Right forelimb (tissue), 1 donor: Measurements from ENCODE around the gene CYP19A1.
"Not testable (repeated sequence)": the region's sequence is repeated elsewhere in the genome, so short reads cannot be mapped to it uniquely, and the experiment has no call there.

Source experiments
- DNase-seq: peaks from one replicate; pipeline ENCODE4 v3.0.0-alpha.2; 2018

Gene CYP19A1

DNA sequence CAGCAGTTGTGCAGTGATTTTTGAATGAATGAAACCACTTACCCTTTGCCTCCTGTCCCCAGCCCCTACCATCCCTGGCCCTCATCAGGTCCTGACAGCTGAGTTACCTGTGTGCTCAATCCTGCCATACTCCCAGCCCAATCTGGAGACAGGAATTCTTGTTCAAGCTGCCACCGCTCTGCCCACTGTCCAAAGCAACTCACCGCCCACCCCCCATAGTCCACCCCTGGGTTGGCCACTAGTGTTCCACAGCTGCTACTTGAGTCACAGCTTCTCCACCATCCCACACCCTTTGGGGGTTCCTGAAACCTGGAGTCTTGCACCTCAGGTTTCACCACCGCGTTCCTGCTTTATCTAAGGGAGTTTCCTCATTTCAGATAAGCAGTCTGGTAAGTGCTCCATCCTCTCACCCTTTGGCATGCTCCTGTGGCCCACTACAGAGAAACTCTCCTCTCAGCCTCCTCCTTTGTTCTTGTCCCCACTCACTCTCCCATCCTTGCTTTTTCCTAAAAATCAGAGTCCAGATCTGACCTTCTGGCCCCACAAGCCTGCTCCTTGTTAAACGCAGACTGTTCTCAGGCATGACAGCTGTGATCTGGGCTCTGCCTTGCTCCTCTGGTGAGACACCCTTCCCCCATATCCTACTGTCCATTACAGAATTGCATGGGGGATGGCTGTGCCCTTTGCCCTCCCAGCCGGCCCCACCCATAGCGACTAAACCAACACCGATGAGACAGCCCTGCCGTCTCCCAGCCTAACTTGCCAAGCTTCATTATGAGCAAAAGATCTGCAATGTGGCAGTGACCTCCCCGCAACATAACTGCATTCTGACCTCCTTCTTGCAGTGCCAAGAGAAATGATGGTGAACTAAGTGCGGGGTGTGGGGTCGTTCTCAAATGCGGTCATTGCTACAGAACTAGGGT, 50.0 kb downstream of the CYP19A1 start:
- no peak for DNase-seq

DNA sequence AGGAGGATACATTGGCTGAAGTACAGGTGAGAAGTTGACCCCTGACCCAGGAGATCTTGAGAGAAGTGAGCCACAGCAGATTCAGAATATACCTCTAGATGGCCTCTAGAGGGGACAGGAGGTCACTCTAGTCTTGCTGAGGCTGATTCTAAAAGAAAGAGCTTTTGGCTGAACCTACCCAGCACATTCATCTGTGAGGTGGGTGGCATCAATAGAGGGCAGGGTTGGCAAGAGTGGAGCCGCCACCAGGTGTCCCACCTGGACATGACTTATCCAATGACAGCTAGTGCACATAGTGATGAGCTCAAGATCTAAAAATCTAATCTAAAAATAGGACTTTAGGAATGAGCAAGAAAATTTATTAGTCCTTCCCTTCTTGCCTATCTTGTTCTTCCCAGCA, 51.6 kb downstream of the CYP19A1 start:
- DNase-seq = no peak

DNA sequence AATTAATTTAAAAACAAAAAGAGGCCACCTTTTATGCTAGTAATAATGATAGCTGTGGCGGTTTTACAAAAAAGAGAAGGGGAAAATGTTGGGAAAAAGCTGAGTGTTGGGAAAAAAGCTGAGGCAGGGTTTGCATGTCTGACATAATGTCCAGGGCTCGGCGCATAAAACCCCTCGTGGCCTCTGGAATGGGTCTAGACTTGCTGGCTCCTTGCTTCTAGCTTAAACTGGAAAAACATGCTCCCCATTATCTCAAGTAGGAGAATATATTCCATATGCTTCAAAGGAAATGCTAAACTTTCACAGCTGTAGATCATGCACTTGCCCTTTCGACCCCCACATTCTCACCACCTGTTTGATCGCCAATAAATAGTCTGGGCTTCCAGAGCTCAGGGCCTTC, 53.0 kb downstream of the CYP19A1 start:
- no peak for DNase-seq

DNA sequence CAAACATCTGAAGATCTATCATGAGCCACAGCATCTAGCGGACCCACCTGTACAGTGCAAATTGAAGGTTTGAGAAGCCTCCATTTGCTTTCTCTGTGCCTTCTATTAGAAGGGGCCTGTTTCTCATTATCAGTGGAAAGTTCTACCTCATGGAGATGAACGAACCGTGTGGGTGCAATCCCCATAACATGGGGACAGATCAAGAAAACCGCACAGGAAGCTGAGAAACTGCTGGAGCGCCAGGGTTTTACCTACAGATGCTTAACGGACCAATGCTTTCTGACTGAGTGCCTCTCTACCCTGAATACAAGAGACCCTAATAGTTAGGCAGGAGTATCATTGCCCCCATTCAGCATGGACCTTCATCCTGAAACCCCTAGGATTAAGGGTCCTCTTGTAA, 53.5 kb downstream of the CYP19A1 start:
- DNase-seq = no peak

DNA sequence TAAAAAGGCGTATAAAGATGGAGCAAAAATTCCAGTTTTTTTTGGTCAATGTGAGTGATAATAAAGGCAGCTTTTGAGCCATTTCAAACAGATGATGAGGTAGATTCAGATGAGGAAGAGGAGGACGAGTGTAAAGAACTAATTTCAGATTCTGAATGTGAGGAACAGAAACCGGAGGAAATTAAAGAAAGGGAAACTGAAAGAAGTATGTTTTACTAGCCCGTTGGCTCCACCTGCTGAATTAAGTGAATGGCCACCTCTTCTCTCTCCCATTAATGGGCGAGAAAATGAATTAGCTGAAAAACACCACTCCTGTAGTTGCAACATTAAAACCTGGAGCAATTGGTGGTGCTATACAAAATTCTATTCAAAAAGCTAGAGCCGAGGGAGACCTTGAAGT, 55.4 kb downstream of the CYP19A1 start:
- DNase-seq = no peak

DNA sequence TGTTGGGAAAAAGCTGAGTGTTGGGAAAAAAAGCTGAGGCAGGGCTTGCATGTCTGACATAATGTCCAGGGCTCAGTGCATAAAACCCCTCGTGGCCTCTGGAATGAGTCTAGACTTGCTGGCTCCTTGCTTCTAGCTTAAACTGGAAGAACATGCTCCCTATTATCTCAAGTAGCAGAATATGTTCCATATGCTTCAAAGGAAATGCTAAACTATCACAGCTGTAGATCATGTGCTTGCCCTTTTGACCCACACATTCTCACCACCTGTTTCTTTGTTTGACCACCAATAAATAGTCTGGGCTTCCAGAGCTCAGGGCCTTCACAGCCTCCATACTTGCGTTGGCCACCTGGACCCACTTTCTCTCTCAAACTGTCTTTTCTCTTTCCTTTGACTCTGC, 56.2 kb downstream of the CYP19A1 start:
- not testable (repeated sequence) for DNase-seq

DNA sequence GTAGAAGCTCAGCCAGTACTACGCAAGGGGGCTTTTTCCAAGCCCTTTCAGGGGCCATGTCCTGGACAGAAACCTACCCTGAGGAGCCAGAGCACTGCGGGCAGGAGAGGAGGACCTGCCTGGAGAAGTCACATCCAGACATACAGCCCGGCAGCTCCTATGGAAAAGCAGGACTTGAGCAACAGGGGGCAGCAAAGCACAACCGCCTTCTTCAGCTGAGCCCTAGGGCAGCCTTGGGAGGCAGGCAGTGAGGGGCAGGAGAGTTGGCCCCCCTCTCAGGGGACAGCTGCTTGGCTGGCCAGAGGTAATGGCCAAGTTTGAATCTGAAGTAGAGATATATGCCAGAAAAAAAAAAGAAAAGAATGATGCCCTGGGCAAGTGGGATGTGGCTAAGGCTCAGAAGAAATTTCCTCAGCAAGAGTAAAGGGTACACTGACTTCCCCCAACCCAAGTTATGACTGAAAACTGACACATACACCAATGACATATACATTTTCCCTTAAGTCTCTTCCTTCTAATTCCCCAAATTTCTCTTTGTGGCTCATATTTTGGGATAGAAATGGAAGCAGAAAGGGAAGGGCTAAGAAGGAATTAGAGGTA, 56.9 kb downstream of the CYP19A1 start:
- DNase-seq = peak; percentile 68

DNA sequence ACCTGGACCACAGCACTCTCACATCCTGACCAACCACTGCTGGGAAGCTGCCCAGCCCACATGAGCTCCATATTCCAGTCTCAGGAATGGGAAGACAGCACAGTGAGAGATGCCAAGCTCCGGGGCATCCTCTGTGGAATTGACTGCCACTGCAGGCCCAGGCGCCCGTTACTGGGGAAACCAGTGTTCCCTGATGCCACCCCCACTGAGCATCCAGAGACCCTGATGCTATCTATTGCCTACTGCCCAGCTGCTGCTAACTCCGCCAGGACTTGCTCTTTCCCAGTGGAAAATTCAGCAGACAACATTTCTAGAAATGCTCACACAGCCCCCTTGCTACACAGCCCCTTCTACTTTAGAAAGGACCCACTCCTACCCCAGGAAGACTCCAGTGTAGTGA, 57.6 kb downstream of the CYP19A1 start:
- DNase-seq = no peak

DNA sequence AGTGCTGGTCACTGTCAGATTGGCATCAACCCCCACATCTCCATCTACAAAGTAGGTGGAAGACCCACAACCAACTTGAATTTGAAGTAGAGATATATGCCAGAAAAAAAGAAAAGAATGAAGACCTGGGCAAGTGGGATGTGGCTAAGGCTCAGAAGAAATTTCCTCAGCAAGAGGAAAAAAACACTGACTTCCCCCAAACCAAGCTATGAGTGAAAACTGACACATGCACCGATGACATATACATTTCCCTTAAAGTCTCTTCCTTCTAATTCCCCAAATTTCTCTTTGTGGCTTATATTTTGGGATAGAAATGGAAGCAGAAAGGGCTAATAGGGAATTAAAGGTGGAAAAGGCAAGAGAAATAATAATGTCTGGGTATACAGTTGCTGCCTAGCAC, 59.0 kb downstream of the CYP19A1 start:
- no peak for DNase-seq

DNA sequence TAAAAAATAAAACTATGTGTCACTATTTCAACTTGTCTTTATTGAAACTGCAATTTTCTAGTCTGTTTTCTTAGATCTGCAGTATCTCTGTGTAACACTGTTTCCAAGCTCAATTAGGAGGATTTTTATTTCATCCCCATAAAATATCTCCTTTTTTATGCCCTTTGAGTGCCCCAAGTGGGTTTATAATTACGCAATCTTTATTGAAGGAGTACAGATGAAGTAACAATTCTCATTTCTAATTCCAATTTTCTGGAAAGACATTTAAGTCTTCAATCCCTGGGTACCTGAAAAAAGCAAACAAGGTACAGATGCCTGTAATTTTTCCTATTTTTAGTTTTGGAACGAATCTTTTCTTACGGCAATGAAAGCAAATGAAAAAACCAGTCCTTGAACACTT, 61.3 kb downstream of the CYP19A1 start:
- no peak for DNase-seq

DNA sequence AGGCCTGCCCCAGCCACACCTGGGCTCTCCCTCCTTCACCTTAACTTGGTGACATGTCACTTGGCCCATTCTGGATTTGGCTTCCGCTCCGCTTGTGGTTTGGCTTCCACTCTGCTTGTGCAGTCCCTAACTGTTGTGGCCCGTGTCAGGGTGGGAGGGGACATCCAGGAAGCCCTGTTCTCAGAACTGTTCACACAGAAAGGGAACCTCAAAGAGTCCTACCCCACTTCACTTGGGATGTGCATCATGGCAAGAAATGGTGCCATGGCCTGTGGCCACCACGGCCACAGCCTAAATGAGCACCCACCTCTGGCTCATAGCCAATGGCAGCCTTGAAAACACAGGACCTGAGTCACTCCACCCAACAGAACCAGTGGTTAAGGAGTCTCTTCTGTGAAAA, 63.4 kb downstream of the CYP19A1 start:
- DNase-seq = no peak

DNA sequence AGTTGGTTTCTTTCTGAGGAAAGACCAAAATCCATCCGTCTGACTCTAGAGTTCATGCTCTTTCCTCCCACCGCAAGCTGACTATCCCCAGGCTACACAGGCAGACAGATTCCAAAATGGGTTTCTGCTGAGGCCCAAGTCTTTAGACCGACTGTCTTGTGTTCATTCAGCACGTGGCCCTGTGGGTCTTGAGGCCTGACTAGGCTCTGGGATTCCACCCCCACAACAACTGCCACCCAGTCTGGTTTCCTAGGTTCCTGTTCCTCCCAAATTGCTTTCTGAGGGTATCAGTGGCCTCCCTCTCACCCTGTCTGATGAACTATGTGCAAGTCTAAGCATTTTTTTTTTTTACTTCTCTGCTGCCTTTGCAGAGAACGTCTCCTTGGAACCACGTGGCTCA, 67.7 kb downstream of the CYP19A1 start:
- no peak for DNase-seq

DNA sequence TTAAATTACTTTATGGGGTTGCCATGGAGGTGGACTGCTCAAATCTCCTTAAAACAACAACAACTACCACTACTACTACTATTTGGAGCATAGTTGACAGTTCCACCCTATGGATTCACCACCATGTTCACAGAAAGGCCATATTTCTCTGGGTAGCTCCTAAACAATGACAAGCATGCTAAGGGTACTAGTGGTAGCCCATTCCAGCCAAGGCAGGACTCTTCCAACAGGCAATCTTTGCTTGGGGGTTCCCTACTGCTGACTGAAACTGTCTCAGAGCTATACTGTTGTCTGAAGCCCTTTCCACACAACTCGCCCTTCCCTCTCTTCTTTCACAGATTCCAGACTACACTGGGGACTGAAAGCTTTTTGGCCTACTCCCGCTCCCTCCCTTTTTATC, 68.9 kb downstream of the CYP19A1 start:
- DNase-seq = no peak

DNA sequence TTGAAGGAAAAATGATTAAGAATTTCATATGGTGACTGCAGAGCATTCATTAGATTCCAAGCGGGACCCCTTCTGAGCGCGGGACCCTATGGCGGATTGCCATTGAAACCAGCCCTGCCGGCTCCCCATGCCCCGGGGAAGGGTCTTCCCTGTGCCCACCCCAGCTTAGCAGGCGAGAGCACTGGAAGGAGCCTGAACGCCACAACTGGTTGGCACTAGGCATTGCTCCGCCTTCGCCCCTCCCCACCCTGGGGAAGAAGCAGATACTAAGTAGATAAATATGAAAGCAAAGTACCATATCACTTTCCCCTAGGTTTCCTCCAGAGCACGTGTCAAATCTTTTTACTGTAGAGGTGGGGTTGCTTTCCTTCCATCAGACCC, 70.7 kb downstream of the CYP19A1 start:
- no peak for DNase-seq

DNA sequence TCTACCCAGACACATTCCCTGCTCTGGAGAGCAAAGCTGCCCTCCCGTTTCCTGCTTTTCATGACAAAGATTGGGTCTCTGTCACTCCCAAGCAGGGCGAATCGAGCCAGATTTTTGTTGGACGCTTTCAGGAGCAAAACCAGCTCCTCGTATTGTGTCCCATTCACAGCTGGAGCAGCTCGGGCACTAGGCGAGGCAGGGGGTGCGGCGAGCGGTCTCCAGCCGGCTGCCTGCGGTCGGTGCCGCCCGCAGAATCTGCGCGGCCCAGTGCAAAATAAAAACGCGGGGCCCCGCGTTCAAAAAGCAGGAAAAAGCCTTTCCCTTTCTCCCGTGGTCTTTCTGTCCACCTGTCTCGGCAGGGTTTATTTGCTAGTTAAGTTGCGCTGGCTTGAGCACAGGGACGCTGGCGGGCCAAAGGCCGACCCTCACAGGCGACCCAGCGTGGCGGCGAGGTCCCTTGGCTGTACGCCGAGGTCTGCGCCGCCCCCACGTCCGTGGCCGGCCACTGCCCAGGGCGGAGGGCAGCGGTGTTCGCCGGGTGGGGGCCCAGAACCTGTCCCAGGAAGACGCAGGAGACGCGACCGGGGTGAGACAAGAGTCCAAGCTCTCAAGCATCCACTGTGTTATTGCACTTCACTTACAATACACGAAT, 71.2 kb downstream of the CYP19A1 start:
- DNase-seq = peak; percentile 50

DNA sequence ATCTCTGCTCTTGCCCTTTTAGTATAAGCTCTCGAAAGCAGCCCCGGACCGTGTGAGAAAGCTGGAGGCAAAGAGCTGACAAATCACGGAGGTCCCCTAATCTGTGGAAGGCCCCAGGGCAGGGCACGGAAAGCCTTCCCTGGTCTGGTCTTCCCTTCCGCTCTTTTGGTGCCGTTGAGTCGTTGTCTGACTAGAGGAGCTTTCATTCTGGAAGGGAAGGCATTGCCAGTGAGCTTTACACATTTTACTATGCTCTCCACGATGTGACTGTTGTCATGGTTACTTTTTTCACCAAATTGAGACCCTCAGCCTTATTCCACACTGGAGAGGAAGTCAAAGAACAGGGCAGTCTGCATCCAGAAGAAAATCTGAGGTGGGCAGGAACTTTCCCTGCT, 71.7 kb downstream of the CYP19A1 start:
- no peak for DNase-seq

DNA sequence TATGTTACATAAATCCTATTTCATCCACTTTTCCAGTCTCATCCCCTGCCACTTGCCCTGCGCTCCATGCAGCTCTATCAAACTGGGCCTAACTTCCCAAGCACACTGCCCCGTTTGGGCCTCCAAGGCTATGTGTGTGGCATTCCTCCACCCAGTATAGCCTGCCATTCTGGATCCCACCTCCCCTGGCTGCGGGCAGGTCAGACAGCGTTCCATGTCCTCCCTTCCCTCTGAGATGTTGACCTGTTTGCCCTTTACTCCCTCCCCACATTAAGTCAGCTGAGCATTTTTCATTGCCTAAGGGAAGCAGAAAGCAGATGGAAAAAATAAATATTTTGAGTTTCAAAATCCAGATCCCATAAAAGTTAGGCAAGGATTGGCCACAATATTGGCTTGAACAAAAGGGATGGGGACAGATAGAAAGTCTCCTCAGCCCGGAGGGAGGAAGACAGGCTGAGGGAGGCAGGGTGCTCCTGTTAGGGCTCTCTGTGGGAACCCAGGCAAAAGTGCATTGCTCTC, 73.3 kb downstream of the CYP19A1 start:
- DNase-seq = no peak

DNA sequence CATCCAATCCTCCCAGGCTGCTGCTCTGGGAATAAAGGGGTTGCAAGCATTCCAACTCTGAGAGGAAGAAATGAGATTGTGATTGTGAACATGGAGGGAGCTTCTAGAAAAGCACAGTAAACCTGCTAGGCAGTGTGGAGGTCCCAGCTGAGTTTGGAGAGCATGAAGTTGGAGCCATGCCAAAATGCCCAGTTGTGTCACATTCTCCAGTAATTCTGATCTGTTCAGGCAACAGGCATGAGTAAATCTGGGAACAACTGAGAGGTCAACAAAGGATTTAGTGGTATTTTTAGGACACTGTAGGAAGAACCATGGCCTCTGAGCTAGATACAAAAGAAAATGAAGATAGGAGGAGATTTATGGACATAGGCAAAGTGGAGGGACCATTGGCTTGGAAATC, 74.7 kb downstream of the CYP19A1 start:
- DNase-seq = no peak

DNA sequence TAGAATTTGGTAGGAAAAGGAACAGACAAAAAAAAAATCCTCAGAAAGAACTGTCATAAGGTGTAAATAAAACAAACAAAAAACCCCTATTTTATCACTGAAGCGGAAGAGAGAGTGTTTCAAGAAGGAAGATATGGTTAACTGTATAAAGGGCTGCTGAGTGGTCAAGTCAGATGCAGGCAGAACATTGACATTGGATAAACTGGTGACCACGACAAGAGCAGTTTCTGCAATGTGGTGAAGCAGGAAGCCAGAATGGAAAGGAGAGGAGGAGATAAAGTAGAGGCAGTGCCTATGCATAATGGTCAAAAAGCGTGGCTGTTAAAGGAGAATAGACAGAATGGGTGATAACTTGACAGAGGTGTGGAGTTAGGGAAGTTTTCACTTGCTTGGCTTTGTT, 75.3 kb downstream of the CYP19A1 start:
- no peak for DNase-seq

DNA sequence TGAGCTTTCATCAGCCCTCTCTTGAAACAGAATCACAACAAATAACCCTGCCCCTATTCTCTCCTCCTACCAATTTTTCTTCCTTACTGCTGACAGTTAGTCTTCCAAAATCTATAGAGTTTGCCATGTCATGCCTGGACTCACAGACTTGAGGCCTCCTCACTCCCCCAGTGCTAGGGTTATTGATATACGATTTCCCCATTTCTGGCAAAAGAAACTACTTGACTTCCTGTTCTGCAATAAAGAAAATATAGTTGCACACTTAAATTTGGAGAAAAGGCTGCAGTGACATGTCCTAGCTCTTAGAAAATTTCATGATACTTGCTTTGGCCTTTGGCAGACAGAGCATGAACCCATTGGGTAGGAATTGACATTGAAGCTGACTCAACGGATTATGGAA, 75.9 kb downstream of the CYP19A1 start:
- DNase-seq = no peak

DNA sequence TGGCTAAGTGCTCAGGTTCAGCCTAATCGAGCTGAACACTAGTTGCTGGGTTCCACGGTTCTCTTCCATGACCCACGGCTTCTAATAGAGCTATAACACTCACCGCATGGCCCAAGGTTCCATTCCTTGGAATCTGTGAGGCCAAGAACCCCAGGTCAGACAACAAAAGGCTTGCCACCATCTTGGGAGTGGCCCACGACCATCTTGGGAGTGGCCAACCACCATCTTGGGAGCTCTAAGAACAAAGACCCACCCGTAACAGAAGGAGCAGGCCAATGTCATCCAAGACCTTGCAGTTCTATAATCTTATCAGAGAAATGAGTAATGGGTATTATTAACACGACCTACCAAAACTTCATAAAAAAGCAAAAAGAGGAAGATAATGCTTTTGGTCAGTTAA, 77.3 kb downstream of the CYP19A1 start:
- not testable (repeated sequence) for DNase-seq

DNA sequence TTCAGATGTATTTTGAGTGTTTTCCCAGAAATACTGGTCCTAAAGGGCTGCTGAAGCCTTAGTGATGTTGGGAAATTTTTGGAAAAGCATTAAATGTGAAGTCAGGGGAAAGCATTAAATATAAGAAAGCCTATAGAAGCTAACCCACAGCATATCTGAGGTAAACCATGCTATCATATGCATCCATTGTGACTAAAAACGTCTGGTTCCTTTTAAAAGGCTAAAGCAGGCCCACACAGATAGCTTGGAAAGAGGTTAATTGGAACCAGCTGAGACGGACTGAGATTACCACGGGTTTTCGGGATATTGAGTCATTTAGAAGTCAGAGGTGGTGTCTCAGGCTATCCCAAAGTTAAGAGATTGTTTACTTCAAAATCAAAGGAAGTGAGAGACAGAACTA, 78.2 kb downstream of the CYP19A1 start:
- DNase-seq = no peak

DNA sequence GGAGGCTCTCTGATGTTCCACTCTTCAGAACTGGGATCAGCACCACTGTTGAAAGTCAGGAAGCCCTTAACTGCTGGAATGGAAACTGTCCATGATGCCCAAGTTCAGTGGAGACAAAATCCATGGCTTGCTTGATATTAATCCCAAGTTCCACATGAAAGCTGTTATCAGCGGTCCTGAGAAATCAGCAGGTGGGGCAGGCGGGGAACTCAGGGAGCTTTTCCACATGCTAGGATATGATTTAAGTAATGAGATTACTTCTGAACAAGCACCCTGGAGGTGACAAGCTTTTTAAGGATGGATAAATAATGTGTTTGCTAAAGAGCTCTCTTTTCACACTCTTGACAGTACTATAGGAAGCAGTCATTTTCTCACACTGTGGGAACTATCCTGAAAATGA, 82.9 kb downstream of the CYP19A1 start:
- DNase-seq = no peak

DNA sequence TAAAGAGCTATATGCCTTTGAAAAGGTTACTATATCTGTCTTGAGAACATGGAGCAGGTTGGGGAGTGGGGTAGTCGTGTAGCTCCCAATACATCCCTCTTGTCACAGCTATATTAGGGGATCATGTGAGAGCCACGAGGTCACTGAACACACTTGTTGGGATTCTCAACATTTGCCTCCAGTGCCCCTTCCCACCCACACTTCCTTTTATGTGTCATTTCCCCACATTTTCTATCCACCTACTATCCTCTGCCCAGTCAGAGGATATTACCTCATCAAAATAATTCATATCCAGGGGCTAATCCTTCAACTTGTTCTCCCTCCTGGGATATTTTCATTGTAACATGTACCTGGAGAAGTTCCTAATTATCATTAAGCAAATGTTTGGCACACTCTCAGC, 85.0 kb downstream of the CYP19A1 start:
- no peak for DNase-seq
